PC-9 (cell line): Measurements from ENCODE around the gene UBE2S. TPM values are rescaled to one million over a fixed set of nuclear protein-coding genes. Genes with fewer than 3 reads are reported as not detected.

Source experiments
- BruUV-seq: library from RNA; stranded (reverse); fragments of 400-500 nt; replicated peaks from 2 replicates; lab custom pipeline; 2021; lab: Mats Ljungman, UMichigan
- CTCF ChIA-PET: fragments of 300-600 bp; sonication (Branson Sonifier 250); formaldehyde crosslinking; loops from one replicate; lab custom pipeline; 2022; ENCODE audit warnings: antibody characterized with exemption; lab: Charles Lee
- POLR2A ChIA-PET: fragments of 300-600 bp; sonication (Branson Sonifier 250); formaldehyde crosslinking; loops from one replicate; lab custom pipeline; 2022; ENCODE audit warnings: antibody characterized with exemption; ENCODE audit not compliant: unreplicated experiment; lab: Charles Lee
- DNase-seq, 2 experiments: peaks; one replicate each; pipeline versions ENCODE4 v3.0.0 to v3.0.0-alpha.2; 2015 to 2022; ENCODE audit warnings: mixed read lengths in 1 of 2
- H2AFZ ChIP-seq: fragments of 200-600 bp; sonication (generic); 2 replicates; pipeline ENCODE4 v1.8.1; 2017; ENCODE audit warnings: antibody characterized with exemption
- H3F3A ChIP-seq: fragments of 200-600 bp; sonication (generic); 2 replicates; pipeline ENCODE4 v1.8.1; 2017; ENCODE audit warnings: antibody characterized with exemption, mild to moderate bottlenecking, low read depth; ENCODE audit not compliant: insufficient read depth
- H3K27ac ChIP-seq: fragments of 200-600 bp; sonication (generic); 2 replicates; pipeline ENCODE4 v1.6.1; 2016; ENCODE audit warnings: mixed run types
- H3K27me3 ChIP-seq: fragments of 200-600 bp; sonication (generic); 2 replicates; pipeline ENCODE4 v1.6.1; 2016; ENCODE audit warnings: low read depth, mixed run types; ENCODE audit not compliant: insufficient read depth
- H3K36me3 ChIP-seq: fragments of 200-600 bp; sonication (generic); 2 replicates; pipeline ENCODE4 v1.6.1; 2016; ENCODE audit warnings: low read depth, mixed run types
- H3K4me1 ChIP-seq: fragments of 200-600 bp; sonication (generic); replicated peaks from 2 replicates; pipeline ENCODE4 v1.6.1; 2016; ENCODE audit warnings: mixed run types; ENCODE audit not compliant: insufficient read depth
- H3K4me2 ChIP-seq: fragments of 200-600 bp; sonication (generic); 2 replicates; pipeline ENCODE4 v1.6.1; 2017; ENCODE audit warnings: mixed run types
- H3K4me3 ChIP-seq: fragments of 200-600 bp; sonication (generic); 2 replicates; pipeline ENCODE4 v1.6.1; 2016; ENCODE audit warnings: mixed run types
- H3K79me2 ChIP-seq: fragments of 200-600 bp; sonication (generic); 2 replicates; pipeline ENCODE4 v1.6.1; 2017; ENCODE audit warnings: low read depth, mixed run types
- H3K9me2 ChIP-seq: fragments of 200-600 bp; sonication (generic); 2 replicates; pipeline ENCODE4 v1.8.1; 2017; ENCODE audit warnings: mild to moderate bottlenecking; ENCODE audit not compliant: insufficient read depth
- H3K9me3 ChIP-seq: fragments of 200-600 bp; sonication (generic); 2 replicates; pipeline ENCODE4 v1.8.1; 2016; ENCODE audit warnings: low read depth; ENCODE audit not compliant: insufficient read depth
- H4K20me1 ChIP-seq: fragments of 200-600 bp; sonication (generic); 2 replicates; pipeline ENCODE4 v1.8.1; 2017; ENCODE audit not compliant: insufficient read depth
- EZH2 ChIP-seq: fragments of 200-600 bp; sonication (generic); IDR thresholded peaks from 2 replicates; pipeline ENCODE4 v1.8.0; 2017; ENCODE audit warnings: antibody characterized with exemption, low read depth
- intact Hi-C: fragments of 100-400 bp; cut with micrococcal nuclease; formaldehyde crosslinking; loops from one replicate; pipeline ENCODE4 v1.10.0; 2022; ENCODE audit not compliant: unreplicated experiment
- total RNA-seq: library from RNA; stranded (reverse); gene quantifications from 2 replicates; pipeline ENCODE4 v1.2.3, GENCODE V29; 2021
- TF ChIP-seq, protein P1 (sequence below): fragments of 200-600 bp; sonication (generic); conservative IDR thresholded peaks from 2 replicates; pipeline ENCODE4 v1.6.1; 2017; ENCODE audit warnings: mixed run types, antibody characterized with exemption, mild to moderate bottlenecking, moderate library complexity

UBE2S gene
- total RNA-seq, 1 experiment from 2014 or later = 359 TPM

DNA sequence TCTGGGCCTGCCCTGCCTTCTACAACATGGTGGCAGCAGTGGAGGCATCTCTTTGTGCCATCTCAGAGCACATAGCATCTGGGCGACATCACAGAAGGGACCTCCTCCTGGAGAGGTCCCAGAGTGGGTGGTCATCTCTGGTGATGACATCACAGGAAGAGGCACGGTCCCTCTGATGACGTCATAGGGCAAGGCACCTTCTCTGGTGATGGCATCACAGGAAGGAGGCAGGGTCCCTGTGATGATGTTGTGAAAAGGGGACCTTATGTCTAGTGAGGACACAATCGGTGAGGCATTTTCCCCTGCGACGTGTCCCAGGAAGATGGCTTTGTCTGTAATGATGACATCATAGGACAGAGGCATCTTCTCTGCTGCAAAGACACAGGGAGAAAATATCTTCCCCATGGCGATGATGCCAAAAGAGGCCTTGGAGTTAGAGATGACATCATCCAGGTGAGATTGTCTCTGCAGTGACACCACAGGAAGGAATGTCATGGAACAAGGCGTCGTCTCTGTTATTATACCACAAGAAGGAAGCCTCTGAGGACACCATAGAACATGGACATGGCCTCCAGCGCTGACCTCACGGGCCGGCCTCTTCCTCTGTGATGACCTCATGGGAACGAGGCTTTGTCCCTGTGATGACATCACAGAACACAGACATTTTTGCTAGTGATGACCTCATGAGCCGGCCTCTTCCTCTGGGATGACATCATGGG, 24.8 kb upstream of the UBE2S start:
- peaks cover 32% of the 10 kb centered on the region for H3K27me3 ChIP-seq
- H3K79me2 ChIP-seq = no peaks in the 10 kb centered on the region
- peak in 1 of 2 experiments; percentile 70 for DNase-seq
- POLR2A ChIA-PET = no interaction called here
- no peaks in the 10 kb centered on the region for H4K20me1 ChIP-seq
- no TSS peak for BruUV-seq
- peaks cover 18% of the 10 kb centered on the region; the same call in 1 of the 2 replicates for H3F3A ChIP-seq
- TF ChIP-seq EZH2 = no peak
- TF ChIP-seq, protein P1, sequence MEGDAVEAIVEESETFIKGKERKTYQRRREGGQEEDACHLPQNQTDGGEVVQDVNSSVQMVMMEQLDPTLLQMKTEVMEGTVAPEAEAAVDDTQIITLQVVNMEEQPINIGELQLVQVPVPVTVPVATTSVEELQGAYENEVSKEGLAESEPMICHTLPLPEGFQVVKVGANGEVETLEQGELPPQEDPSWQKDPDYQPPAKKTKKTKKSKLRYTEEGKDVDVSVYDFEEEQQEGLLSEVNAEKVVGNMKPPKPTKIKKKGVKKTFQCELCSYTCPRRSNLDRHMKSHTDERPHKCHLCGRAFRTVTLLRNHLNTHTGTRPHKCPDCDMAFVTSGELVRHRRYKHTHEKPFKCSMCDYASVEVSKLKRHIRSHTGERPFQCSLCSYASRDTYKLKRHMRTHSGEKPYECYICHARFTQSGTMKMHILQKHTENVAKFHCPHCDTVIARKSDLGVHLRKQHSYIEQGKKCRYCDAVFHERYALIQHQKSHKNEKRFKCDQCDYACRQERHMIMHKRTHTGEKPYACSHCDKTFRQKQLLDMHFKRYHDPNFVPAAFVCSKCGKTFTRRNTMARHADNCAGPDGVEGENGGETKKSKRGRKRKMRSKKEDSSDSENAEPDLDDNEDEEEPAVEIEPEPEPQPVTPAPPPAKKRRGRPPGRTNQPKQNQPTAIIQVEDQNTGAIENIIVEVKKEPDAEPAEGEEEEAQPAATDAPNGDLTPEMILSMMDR = no peak
- H3K36me3 ChIP-seq = no peaks in the 10 kb centered on the region
- no peaks in the 10 kb centered on the region for H3K4me1 ChIP-seq
- CTCF ChIA-PET = no interaction called here
- no peaks in the 10 kb centered on the region for H3K9me2 ChIP-seq
- H3K4me2 ChIP-seq = no peak overlapping the region
- no peak overlapping the region for H3K4me3 ChIP-seq
- H3K27ac ChIP-seq = no peak overlapping the region
- intact Hi-C loops = no loop called here
- H2AFZ ChIP-seq = no peak overlapping the region
- no peaks in the 10 kb centered on the region for H3K9me3 ChIP-seq

DNA sequence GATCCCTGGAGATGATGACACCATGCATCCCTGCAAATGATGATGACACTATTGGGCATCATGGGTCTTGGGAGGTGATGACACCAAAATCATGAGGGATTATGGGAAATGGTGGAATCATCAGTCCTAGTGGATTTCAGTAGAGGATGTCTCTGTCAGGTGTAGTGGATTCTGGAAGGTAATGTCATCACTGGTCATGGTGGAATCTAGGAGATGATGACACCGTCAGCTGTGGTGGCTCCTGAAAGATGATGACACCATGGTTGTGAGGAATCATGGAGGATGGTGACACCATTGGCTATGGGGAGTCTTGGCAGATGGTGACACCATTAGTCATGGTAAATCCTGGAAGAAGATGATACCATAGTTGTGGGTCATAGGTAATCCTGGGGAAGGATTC, 23.6 kb upstream of the UBE2S start:
- H4K20me1 ChIP-seq = no peaks in the 10 kb centered on the region
- no peak overlapping the region for H3K4me2 ChIP-seq
- H3K4me1 ChIP-seq = no peaks in the 10 kb centered on the region
- BruUV-seq = no TSS peak
- H3K9me2 ChIP-seq = no peaks in the 10 kb centered on the region
- H3K4me3 ChIP-seq = no peak overlapping the region
- TF ChIP-seq, protein P1 = no peak
- TF ChIP-seq EZH2 = no peak
- ChIA-PET POLR2A (no interaction called here), CTCF (no interaction called here)
- H3F3A ChIP-seq = peaks cover 12% of the 10 kb centered on the region; the same call in 1 of the 2 replicates
- DNase-seq = no peak
- H3K27ac ChIP-seq = no peak overlapping the region
- H3K9me3 ChIP-seq = no peaks in the 10 kb centered on the region
- intact Hi-C loops = no loop called here
- H3K27me3 ChIP-seq = peaks cover 44% of the 10 kb centered on the region
- no peaks in the 10 kb centered on the region for H3K36me3 ChIP-seq
- H3K79me2 ChIP-seq = no peaks in the 10 kb centered on the region
- H2AFZ ChIP-seq = no peak overlapping the region

- CTCF ChIA-PET = interaction anchor here (0.7 kb wide), 1 partner anchor 90 kb away, joined by 6 read pairs; no protein-coding TSS in a partner anchor
- POLR2A ChIA-PET = no interaction called here
- H3K4me1 ChIP-seq = no peaks in the 10 kb centered on the region
- TF ChIP-seq, protein P1 = no peak
- no peak for TF ChIP-seq EZH2
- no peak overlapping the region for H3K4me3 ChIP-seq
- no peaks in the 10 kb centered on the region for H4K20me1 ChIP-seq
- peaks cover 87% of the 10 kb centered on the region for H3K27me3 ChIP-seq
- no peak overlapping the region for H2AFZ ChIP-seq
- no peaks in the 10 kb centered on the region for H3K79me2 ChIP-seq
- DNase-seq = no peak
- intact Hi-C loops = no loop called here
- H3K27ac ChIP-seq = no peak overlapping the region
- BruUV-seq = no TSS peak
- H3K4me2 ChIP-seq = no peak overlapping the region
- H3K9me3 ChIP-seq = no peaks in the 10 kb centered on the region
- no peaks in the 10 kb centered on the region for H3K9me2 ChIP-seq
- H3F3A ChIP-seq = no peaks in the 10 kb centered on the region
- no peaks in the 10 kb centered on the region for H3K36me3 ChIP-seq
These were observed 18.5 kb upstream of the UBE2S start for GRCh38 chr19:55426042-55426441.
